Measurements from ENCODE around the gene ZNF644.

The ZNF644 gene

DNA sequence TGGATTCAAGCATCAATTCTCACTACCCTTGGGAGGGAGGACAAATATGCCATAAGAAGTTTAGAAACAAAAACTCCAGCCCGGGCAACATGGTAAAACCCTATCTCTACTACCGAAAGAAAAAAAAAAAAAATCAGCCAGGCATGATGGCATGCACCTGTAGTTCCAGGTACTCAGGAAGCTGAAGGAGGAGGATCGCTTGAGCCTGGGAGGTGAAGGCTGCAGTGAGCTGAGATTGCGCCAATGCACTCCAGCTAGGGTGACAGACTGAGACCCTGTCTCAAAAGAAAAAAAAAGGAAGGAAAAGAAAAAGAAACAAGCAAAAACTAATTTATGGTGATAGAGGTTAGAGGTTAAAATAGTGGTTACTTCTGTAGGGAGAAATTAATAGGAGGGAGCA lies 9.6 kb downstream of the ZNF644 start:
- H3K36me3 ChIP-seq (ENCODE audit: insufficient read depth, low read length) = no peaks in the 10 kb centered on the region; the same call in 1 of the 2 replicates

DNA sequence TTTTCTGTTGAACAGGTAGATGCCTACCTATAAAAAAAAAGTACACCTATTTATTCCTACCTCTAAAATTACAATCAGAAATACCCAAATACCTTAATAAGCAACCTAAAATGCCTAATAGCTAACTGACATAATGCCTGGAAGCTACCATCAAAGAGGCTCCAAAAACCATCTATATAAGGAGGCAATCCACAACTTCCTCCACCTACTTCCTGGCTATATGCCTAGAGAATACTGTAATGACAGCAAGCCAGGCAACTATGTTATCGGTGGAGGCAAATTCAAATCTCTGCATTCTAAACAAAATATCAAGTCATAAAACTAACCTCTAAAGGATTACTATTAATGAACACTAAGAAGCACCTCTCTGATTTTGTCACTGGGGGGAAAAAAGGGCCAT lies 10.1 kb downstream of the ZNF644 start:
- peaks cover 15% of the 10 kb centered on the region for H3K4me1 ChIP-seq (ENCODE audit: insufficient read depth, low read length)
- no peaks in the 10 kb centered on the region; the same call in 1 of the 2 replicates for H3K9me3 ChIP-seq (ENCODE audit: control insufficient read depth, insufficient read depth, low read length)
- H3K9ac ChIP-seq (ENCODE audit: low read depth, low read length) = no peak overlapping the region
- H3K36me3 ChIP-seq (ENCODE audit: insufficient read depth, low read length) = no peaks in the 10 kb centered on the region

More for the DNA sequence above, 9.6 kb downstream of the ZNF644 start:
- no peaks in the 10 kb centered on the region; the same call in 1 of the 2 replicates for H3K9me3 ChIP-seq (ENCODE audit: control insufficient read depth, insufficient read depth, low read length)
- H3K9ac ChIP-seq (ENCODE audit: low read depth, low read length) = no peak overlapping the region
- H3K4me1 ChIP-seq (ENCODE audit: insufficient read depth, low read length) = peaks cover 15% of the 10 kb centered on the region

DNA sequence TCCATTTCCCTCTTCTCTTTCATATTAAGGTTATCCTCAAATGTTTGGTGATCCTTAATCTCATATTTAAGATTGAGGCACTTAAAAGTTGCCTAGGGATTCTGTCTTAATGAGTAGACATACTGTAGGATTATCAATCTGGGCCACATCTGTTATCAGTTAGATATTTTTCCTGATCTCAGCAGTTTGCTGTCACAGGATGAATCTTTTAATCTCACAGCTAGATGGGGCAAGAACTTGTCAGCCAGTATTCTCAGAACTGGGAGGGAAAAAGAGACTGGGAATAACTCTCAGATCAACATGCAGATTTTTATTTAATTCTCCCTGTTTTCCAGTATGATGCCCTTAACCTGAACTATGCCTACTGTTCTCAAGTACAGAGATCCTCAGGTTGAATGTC lies 14.0 kb downstream of the ZNF644 start:
- no peaks in the 10 kb centered on the region for H3K36me3 ChIP-seq (ENCODE audit: insufficient read depth, low read length)
- H3K4me1 ChIP-seq (ENCODE audit: insufficient read depth, low read length) = no peaks in the 10 kb centered on the region
- no peak overlapping the region for H3K9ac ChIP-seq (ENCODE audit: low read depth, low read length)
- peaks cover 7% of the 10 kb centered on the region; the same call in 1 of the 2 replicates for H3K9me3 ChIP-seq (ENCODE audit: control insufficient read depth, insufficient read depth, low read length)

DNA sequence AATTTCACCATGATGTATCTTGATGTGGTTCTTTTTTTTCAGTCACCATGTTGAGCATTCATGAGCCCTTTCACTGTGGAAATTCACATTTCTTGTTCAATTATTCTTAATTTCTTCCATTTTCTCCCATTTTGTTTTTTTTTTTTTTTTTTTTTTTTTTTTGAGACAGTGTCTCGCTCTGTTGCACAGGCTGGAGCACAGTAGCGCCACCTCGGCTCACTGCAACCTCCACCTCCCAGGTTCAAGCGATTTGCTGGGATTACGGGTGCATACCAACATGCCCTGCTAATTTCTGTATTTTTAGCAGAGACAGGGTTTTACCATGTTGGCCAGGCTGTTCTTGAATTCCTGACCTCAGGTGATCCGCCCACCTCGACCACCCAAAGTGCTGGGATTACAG lies 14.7 kb downstream of the ZNF644 start:
- Histone ChIP-seq H3K36me3 (ENCODE audit: insufficient read depth, low read length) (no peaks in the 10 kb centered on the region), H3K9me3 (ENCODE audit: control insufficient read depth, insufficient read depth, low read length) (peaks cover 7% of the 10 kb centered on the region; the same call in 1 of the 2 replicates), H3K4me1 (ENCODE audit: insufficient read depth, low read length) (no peaks in the 10 kb centered on the region), H3K9ac (ENCODE audit: low read depth, low read length) (no peak overlapping the region)

DNA sequence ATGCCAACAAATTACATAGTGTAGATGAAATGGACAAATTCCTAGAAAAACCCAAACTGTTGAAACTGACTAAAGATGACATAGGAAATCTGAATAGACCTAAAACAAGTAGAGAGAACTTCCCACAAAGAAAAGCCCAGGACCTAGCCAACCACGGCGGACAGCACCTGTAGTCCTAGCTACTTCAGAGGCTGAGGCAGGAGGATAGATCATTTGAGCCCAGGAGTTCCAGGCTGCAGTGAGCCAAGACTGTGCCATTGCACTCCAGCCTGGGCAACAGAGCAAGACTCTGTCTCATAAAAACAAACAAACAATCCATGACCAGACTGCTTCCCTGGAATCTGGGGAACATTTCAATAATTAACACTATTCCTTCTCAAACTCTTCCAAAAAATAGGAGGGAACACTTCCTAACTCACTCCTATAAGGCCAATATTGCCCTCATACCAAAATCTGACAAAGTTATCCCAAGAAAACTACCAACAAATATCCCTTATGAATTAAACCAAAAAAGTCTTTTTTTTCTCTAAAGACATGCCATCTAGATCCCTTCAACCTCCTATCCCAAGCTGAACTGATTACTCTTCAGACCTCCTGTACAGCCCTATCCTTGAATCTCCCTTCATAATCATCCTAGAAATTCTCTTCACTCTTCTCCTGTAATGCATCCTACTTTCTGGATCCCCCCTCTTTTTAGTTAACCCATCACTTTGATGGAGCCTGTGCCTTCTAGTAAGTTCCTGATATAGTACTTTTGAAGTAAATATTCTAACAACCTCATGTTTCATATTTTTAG lies 15.5 kb downstream of the ZNF644 start:
- Histone ChIP-seq H3K9me3 (ENCODE audit: control insufficient read depth, insufficient read depth, low read length) (peaks cover 7% of the 10 kb centered on the region; the same call in 1 of the 2 replicates), H3K4me1 (ENCODE audit: insufficient read depth, low read length) (no peaks in the 10 kb centered on the region), H3K9ac (ENCODE audit: low read depth, low read length) (no peak overlapping the region), H3K36me3 (ENCODE audit: insufficient read depth, low read length) (no peaks in the 10 kb centered on the region)

DNA sequence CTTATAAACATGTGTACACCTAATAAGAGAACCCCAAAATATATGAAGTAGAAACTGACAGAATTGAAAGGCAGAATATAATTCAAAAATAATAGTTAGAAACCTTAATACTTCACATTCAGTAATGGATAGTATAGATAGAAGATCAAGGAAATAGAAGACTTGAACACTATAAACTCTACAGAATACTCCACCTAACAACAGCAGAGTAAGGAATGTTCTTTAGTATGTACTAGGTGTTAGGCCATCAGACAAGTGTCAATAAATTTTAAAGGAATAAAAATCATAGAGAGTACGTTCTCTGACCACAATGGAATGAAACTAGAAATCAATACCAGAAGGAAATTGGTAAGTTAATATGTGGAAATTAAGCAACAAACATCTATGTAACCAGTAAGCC lies 16.6 kb downstream of the ZNF644 start:
- H3K9me3 ChIP-seq (ENCODE audit: control insufficient read depth, insufficient read depth, low read length) = peaks cover 7% of the 10 kb centered on the region; the same call in 1 of the 2 replicates
- no peaks in the 10 kb centered on the region for H3K4me1 ChIP-seq (ENCODE audit: insufficient read depth, low read length)
- no peaks in the 10 kb centered on the region for H3K36me3 ChIP-seq (ENCODE audit: insufficient read depth, low read length)
- no peak overlapping the region for H3K9ac ChIP-seq (ENCODE audit: low read depth, low read length)

DNA sequence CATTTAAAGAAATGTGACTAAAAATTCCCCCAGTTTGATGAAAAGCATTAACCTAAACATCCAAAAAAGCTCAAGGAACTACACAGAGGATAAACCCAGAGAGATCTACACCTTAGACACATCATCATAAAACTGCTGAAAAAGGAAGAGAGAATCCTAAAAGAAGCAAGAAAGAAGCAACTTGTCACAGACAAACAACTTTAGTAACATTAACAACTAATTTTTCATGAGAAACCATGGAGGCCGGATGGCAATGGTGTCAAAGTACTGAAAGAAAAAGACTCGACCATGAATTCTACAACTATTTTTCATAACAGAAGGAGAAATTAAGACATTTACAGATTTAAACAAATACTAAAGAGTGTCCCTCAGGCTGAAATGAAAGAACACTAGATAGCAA lies 17.7 kb downstream of the ZNF644 start:
- Histone ChIP-seq H3K9me3 (ENCODE audit: control insufficient read depth, insufficient read depth, low read length) (peaks cover 7% of the 10 kb centered on the region; the same call in 1 of the 2 replicates), H3K36me3 (ENCODE audit: insufficient read depth, low read length) (no peaks in the 10 kb centered on the region), H3K9ac (ENCODE audit: low read depth, low read length) (no peak overlapping the region), H3K4me1 (ENCODE audit: insufficient read depth, low read length) (no peaks in the 10 kb centered on the region)

DNA sequence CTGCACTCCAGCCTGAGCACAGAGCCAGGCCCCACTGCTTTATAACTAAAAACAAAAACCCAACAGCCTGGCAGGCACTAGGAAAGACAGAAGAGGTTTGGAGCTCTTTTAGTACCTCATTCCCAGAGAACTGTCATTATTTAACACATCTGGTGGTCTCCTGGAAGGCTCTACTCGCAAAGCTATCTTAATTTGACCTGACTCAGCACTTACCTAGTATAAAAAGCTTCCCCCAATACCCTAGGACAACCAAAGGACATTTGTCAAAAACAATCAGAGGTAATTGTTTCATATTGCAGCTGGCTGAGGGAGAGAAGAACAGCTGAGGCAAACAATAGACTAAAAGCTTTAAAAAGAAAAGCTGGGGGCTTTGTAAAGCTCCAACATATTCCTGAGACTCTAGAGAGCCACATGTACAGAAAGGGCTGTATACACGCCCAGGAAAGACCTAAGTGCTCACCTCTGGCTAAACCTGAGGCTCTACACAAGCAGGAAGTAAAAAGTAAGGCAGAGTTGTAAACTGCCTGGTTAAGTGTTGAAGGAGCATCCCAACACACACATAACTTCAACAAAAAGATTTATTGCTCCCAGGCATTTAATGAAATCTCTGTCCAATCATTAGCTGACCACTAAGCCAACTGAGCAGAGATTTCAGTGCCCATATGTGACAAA lies 25.0 kb downstream of the ZNF644 start:
- H3K36me3 ChIP-seq (ENCODE audit: insufficient read depth, low read length) = peaks cover 8% of the 10 kb centered on the region; the same call in 1 of the 2 replicates
- H3K9me3 ChIP-seq (ENCODE audit: control insufficient read depth, insufficient read depth, low read length) = peaks cover 10% of the 10 kb centered on the region
- H3K4me1 ChIP-seq (ENCODE audit: insufficient read depth, low read length) = no peaks in the 10 kb centered on the region
- no peak overlapping the region for H3K9ac ChIP-seq (ENCODE audit: low read depth, low read length)

DNA sequence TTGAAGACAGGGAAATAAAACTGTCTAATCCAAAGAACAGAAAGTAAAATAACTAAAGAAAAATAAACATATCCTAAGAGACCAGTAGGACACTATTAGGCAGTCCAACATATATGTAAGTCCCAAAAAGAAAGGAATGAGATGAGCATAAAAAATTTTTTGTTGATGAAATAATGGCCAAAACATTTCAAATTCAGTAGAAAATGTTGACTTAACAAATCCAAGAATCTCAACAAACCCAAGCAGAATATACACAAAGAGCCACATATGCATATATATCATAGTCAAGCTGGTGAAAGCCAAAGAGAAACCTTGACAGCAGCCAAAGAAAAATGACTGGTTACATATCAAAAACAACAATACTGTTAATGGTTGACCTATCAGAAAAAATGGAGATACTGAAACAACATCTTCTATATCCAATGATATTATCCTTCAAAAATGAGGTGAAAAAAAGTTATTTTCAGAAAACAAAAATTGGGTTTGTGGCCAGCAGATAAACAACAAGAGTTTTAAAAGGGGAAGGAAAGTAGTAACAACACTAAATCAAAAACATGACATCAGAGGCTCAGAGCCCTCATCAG lies 26.4 kb downstream of the ZNF644 start:
- H3K36me3 ChIP-seq (ENCODE audit: insufficient read depth, low read length) = peaks cover 8% of the 10 kb centered on the region; the same call in 1 of the 2 replicates
- H3K9me3 ChIP-seq (ENCODE audit: control insufficient read depth, insufficient read depth, low read length) = peaks cover 16% of the 10 kb centered on the region
- H3K9ac ChIP-seq (ENCODE audit: low read depth, low read length) = no peak overlapping the region
- H3K4me1 ChIP-seq (ENCODE audit: insufficient read depth, low read length) = no peaks in the 10 kb centered on the region

DNA sequence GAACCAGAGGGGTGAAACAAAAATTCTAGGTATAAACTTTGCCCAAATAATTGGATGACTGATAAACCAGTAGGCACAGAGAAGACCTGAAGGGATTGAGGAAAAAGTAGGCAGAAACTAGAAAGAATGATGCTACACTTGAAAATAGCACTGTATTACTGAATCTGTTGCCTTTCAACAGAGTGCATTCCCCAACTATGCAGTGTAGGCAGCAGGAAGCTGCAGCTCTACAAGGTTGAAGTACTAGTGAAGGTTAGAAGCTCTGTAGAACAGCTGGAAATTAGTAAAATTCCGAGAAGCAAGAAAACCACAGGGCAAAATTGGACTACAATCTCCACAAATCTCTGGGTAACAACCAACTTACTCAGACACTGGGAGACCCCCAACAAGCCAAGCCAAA lies 27.4 kb downstream of the ZNF644 start:
- H3K9ac ChIP-seq (ENCODE audit: low read depth, low read length) = no peak overlapping the region
- H3K36me3 ChIP-seq (ENCODE audit: insufficient read depth, low read length) = peaks cover 10% of the 10 kb centered on the region; the same call in 1 of the 2 replicates
- no peaks in the 10 kb centered on the region for H3K4me1 ChIP-seq (ENCODE audit: insufficient read depth, low read length)
- peaks cover 21% of the 10 kb centered on the region for H3K9me3 ChIP-seq (ENCODE audit: control insufficient read depth, insufficient read depth, low read length)

DNA sequence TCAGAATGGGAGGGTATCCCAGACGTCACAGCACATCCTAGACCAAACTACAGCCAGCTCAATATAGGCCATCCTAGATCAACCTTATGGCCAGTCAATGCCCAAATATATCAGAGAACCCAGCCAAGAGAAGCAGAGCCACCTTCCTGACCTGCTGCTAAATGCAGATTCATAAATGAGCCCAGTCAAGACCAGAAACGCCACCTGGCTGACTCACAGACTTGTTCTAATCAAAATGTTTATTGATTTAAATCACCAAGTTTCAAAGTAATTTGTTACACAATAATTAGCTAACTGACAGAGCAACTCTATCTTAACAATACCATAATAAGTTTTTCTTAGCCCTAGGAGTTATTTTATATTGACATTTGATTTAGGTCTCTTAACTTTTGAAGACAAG lies 28.6 kb downstream of the ZNF644 start:
- peaks cover 10% of the 10 kb centered on the region; the same call in 1 of the 2 replicates for H3K36me3 ChIP-seq (ENCODE audit: insufficient read depth, low read length)

DNA sequence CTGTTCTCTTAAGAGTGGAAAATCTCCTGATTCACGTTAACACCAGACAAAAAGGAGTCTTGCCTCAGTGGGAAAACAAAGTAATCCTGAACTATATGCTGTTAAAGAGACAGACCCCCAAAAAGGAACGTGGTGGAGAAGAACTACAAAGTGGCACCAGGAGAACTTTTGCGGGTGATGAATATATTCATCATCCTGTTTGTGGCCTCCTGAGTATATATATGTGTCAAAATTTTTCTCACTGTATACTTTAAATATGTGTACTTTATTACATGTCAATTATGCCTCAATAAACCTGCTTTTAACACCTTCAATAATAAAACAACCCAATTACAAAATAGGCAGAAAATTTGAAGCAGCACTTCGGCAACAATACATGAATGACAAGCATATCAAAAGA lies 31.1 kb downstream of the ZNF644 start:
- Histone ChIP-seq H3K9ac (ENCODE audit: low read depth, low read length) (no peak overlapping the region), H3K4me1 (ENCODE audit: insufficient read depth, low read length) (no peaks in the 10 kb centered on the region), H3K36me3 (ENCODE audit: insufficient read depth, low read length) (peaks cover 2% of the 10 kb centered on the region; the same call in 1 of the 2 replicates), H3K9me3 (ENCODE audit: control insufficient read depth, insufficient read depth, low read length) (peaks cover 18% of the 10 kb centered on the region)

More for the DNA sequence above, 28.6 kb downstream of the ZNF644 start:
- Histone ChIP-seq H3K4me1 (ENCODE audit: insufficient read depth, low read length) (no peaks in the 10 kb centered on the region), H3K9ac (ENCODE audit: low read depth, low read length) (no peak overlapping the region), H3K9me3 (ENCODE audit: control insufficient read depth, insufficient read depth, low read length) (peaks cover 28% of the 10 kb centered on the region)

DNA sequence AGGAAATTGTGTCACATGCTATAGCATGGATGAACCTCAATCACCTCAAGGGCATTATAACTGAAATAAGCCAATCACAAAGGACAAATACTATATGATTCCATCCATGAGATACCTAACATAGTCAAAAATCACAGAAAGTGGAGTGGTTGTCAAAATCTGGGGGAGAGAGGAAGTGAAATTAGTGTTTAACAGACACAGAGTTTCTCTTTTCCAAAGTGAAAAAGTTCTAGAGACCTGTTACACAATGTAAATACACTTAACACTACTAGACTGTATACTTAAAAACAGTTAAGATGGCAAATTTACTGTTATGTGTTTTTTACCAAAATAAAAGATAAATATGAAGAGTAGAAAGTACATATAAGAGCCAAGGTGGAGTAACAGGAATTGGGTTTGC lies 31.8 kb downstream of the ZNF644 start:
- no peaks in the 10 kb centered on the region for H3K4me1 ChIP-seq (ENCODE audit: insufficient read depth, low read length)
- no peak overlapping the region for H3K9ac ChIP-seq (ENCODE audit: low read depth, low read length)
- peaks cover 18% of the 10 kb centered on the region for H3K9me3 ChIP-seq (ENCODE audit: control insufficient read depth, insufficient read depth, low read length)
- peaks cover 2% of the 10 kb centered on the region; the same call in 1 of the 2 replicates for H3K36me3 ChIP-seq (ENCODE audit: insufficient read depth, low read length)

DNA sequence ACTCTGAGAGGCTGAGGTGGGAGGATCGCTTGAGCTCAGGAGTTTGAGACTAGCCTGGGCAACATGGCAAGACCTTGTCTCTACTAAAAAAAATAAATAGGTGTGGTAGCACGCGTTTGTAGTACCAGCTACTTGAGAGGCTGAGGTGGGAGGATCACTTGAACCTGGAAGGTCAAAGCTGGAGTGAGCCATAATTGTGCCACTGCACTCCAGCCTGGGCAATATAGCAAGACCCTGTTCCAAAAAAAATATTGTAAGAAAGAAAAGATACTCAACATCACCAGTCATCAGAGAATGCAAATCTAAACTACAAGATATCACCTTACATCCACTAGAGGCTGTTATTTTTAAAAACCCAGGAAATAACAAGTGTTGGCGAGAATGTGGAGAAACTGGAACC lies 32.5 kb downstream of the ZNF644 start:
- Histone ChIP-seq H3K9me3 (ENCODE audit: control insufficient read depth, insufficient read depth, low read length) (peaks cover 18% of the 10 kb centered on the region), H3K4me1 (ENCODE audit: insufficient read depth, low read length) (no peaks in the 10 kb centered on the region), H3K9ac (ENCODE audit: low read depth, low read length) (no peak overlapping the region)

More for the DNA sequence above, 32.5 kb downstream of the ZNF644 start:
- H3K36me3 ChIP-seq (ENCODE audit: insufficient read depth, low read length) = peaks cover 2% of the 10 kb centered on the region; the same call in 1 of the 2 replicates

Measured in ES-I3 (cell line).